ENCODE results near the gene PPP2R2D. TPM values are rescaled to one million over a fixed set of nuclear protein-coding genes. Genes with fewer than 3 reads are reported as not detected.

Gene PPP2R2D
- total RNA-seq, 6 experiments from 2014 or later, result 10.9 to 16.6 (median 14.3) TPM

DNA sequence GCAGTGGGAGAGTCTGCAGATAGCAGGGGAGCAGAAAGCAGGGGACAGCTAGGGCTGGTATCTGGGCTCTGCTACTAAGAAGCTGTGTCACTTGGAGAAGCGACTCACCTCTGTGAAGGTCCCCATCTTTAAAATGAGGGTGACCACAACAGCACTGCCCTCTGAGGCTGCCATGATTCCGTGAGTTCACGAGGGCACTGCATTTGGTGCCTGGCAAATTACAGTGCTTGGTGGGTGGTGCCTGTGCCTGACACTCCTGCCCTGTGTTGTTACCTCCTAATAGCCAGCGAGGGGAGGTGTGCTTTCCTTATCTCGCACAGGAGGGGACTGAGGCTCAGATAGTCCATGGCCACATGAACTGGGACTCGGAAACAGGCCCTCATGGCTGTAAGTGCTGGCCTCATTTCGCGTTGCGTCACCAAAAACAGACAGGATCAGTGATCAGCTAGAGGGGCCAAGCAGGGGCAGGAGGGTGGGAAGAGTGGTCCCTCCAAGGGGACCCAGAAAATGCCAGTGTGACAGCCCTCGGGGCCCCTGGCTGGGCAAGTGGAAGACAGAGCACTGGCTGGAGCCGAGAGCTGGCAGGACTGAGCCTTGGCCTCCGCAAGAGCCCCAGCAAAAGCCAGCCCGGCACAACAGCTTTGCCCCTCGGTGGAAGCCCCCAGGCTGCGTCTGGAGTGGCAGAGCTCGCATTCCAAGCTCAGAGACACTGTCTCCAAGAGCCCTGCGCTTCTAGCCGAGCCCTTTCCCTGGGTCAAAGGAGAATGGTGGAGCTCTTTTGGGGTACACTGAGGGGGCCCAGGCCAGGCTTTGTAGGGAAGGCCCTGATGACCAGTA, 98.3 kb downstream of the PPP2R2D start:
- no peaks in the 10 kb centered on the region for H3K36me3 ChIP-seq
- H3K4me3 ChIP-seq, result no peak overlapping the region
- no peaks in the 10 kb centered on the region for H3K27me3 ChIP-seq
- TF ChIP-seq POLR2A (IDR thresholded peaks at IDR 0.05), result no peak
- TF ChIP-seq, protein P1, sequence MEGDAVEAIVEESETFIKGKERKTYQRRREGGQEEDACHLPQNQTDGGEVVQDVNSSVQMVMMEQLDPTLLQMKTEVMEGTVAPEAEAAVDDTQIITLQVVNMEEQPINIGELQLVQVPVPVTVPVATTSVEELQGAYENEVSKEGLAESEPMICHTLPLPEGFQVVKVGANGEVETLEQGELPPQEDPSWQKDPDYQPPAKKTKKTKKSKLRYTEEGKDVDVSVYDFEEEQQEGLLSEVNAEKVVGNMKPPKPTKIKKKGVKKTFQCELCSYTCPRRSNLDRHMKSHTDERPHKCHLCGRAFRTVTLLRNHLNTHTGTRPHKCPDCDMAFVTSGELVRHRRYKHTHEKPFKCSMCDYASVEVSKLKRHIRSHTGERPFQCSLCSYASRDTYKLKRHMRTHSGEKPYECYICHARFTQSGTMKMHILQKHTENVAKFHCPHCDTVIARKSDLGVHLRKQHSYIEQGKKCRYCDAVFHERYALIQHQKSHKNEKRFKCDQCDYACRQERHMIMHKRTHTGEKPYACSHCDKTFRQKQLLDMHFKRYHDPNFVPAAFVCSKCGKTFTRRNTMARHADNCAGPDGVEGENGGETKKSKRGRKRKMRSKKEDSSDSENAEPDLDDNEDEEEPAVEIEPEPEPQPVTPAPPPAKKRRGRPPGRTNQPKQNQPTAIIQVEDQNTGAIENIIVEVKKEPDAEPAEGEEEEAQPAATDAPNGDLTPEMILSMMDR (IDR thresholded peaks at IDR 0.05), result no peak
- WGBS (ENCODE audit: insufficient coverage, low coverage, low lambda C conversion rate, missing lambda C conversion rate), result 100% methylated on average over 2 of the region's 18 CpGs
- no peak for ATAC-seq
- H3K27ac ChIP-seq, result peak overlapping the region in 2 of 3 donors; percentile 85 to 97
- intact Hi-C loops (cut with DNase I), result no loop called here
- peaks cover 0 to 32% (median 16%) of the 10 kb centered on the region in 4 donors for H3K4me1 ChIP-seq
- DNase-seq, result no peak
- H3K9me3 ChIP-seq, result no peaks in the 10 kb centered on the region

DNA sequence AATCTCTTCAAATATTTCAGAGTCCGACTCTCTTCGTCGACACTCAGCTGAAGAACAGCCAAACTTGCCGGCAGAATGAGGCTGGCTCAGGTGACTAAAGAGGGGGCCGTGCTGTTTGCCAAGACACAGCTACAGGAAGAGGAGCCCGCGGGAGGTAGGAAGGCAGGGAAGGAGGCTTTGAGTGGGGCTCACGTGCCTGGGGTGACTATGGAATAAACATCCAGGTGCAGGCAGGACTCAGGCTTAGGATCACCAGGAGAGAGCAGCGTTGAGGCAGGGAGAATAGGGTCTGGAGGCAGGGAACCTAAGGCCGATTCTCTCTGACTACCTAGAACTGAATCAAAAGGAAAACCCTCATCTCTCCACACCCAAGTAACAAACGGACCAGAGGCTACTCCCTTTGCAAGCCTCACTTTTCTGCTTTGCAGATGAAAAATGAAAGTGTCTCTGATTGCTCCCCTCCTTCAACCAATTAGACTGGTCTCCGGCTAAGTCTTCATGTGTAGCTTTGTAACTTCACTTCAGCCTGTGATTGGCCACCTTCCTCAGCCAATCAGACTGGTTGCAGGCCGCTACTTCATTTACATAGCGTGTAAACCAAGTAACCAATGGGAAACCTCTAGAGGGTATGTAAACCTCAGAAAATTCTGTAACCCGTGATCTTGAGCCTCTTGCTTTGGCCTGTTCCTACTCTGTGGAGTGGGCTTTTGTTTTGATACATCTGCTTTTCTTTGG, 100.6 kb downstream of the PPP2R2D start:
- 63% methylated on average over 11 of the region's 15 CpGs for WGBS (ENCODE audit: insufficient coverage, low coverage, low lambda C conversion rate, missing lambda C conversion rate)
- DNase-seq, result no peak
- no peaks in the 10 kb centered on the region for H3K9me3 ChIP-seq
- peaks cover 0 to 27% (median 13%) of the 10 kb centered on the region in 4 donors for H3K4me1 ChIP-seq
- intact Hi-C loops (cut with DNase I), result no loop called here
- no peak for ATAC-seq
- no peak for TF ChIP-seq POLR2A (IDR thresholded peaks at IDR 0.05)
- TF ChIP-seq, protein P1 (IDR thresholded peaks at IDR 0.05), result peak in 1 of 4 donors; percentile 12
- H3K27ac ChIP-seq, result no peak overlapping the region
- H3K27me3 ChIP-seq, result no peaks in the 10 kb centered on the region
- H3K36me3 ChIP-seq, result no peaks in the 10 kb centered on the region
- H3K4me3 ChIP-seq, result no peak overlapping the region

DNA sequence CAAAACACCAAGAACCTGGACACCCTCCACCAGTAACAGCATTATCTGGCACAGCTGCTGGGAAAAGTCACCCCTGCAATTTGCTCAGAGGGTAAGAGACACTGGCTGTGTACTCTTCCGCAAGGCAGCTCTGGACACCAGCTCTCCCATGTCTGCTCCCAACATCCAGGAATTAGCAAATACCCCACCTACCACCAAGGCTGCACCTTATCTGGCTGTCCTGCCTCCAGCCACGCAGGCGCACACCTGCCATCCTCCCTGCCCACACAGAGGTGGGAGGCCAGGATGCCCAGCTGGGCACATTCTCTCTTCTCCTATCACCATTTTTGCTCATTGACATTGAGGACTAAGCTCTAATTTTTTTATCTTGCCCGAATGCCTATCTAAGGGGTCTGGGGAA, 101.2 kb downstream of the PPP2R2D start:
- no peak for DNase-seq
- Histone ChIP-seq H3K27me3 (no peaks in the 10 kb centered on the region), H3K4me3 (no peak overlapping the region), H3K36me3 (no peaks in the 10 kb centered on the region), H3K4me1 (peaks cover 0 to 22% (median 10%) of the 10 kb centered on the region in 4 donors), H3K9me3 (no peaks in the 10 kb centered on the region), H3K27ac (no peak overlapping the region)
- TF ChIP-seq, protein P1 (IDR thresholded peaks at IDR 0.05), result no peak
- no peak for ATAC-seq
- WGBS (ENCODE audit: insufficient coverage, low coverage, low lambda C conversion rate, missing lambda C conversion rate), result 83% methylated on average over 2 of the region's 4 CpGs
- intact Hi-C loops (cut with DNase I), result no loop called here

DNA sequence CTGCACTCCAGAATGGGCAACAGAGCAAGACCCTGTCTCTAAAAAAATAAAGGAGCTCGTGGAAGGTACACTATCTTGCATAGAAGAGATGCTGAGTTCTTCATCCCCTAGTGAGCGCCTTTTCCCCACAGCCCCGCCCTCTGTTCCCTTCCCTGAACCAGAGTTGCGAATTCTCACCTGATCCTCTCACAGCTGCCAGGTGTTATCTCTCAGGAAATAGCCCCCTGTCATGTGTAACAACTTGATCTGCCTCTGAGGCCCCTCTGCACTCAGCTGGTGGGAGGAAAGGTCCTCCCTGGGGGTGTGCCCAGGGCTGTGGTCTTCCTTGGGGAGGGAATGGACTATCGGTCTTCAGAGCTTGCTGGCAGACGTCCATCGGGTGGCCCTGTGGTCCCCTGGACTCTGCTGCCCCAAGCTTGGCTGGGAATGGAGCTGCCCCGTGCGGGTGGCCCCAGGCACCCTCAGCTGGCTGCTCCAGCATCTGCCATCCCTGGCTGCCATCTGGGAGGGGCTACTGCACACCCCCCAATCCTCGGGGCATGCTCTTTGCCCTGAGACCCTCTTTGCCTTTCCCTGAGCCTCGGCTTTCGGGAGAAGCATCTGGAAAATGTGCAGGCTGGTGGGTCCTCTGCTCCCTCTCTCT, 102.6 kb downstream of the PPP2R2D start:
- Histone ChIP-seq H3K9me3 (no peaks in the 10 kb centered on the region), H3K4me1 (peaks cover 0 to 11% (median 4%) of the 10 kb centered on the region in 4 donors), H3K27ac (no peak overlapping the region), H3K27me3 (no peaks in the 10 kb centered on the region), H3K36me3 (no peaks in the 10 kb centered on the region), H3K4me3 (no peak overlapping the region)
- DNase-seq (no peak), ATAC-seq (no peak)
- TF ChIP-seq, protein P1 (IDR thresholded peaks at IDR 0.05), result no peak
- TF ChIP-seq POLR2A (IDR thresholded peaks at IDR 0.05), result no peak
- 86% methylated on average over 4 of the region's 12 CpGs for WGBS (ENCODE audit: insufficient coverage, low coverage, low lambda C conversion rate, missing lambda C conversion rate)
- intact Hi-C loops (cut with DNase I), result no loop called here

All from right lobe of liver (tissue), 6 donors.